Uterus (tissue), 4 donors: ENCODE results near the gene MICAL3. TPM values are rescaled to one million over a fixed set of nuclear protein-coding genes. Genes with fewer than 3 reads are reported as not detected.
A peak's percentile ranks its signal among the peaks of the same experiment; 100 is the strongest.
"Not testable (repeated sequence)": the region's sequence is repeated elsewhere in the genome, so short reads cannot be mapped to it uniquely, and the experiment has no call there.

ENCODE experiments used
- DNase-seq, 2 donors: peaks; one replicate each; pipeline ENCODE4 v3.0.0-alpha.2; 2019 to 2020
- H3K27ac ChIP-seq, 2 donors: fragments of 200-600 bp; sonication (generic); 1 replicate in 1 of 2; 2 replicates in 1 of 2; pipeline ENCODE4 v1.5.1; 2016 to 2018
- H3K27me3 ChIP-seq, 2 donors: fragments of 200-600 bp; sonication (generic); one replicate each; pipeline ENCODE4 v1.5.1; 2018 to 2019; ENCODE audit warnings: control low read depth in 1 of 2
- H3K36me3 ChIP-seq, 2 donors: fragments of 200-600 bp; sonication (generic); one replicate each; pipeline ENCODE4 v1.5.1; 2019; ENCODE audit warnings: control low read depth in 1 of 2
- H3K4me1 ChIP-seq, 2 donors: fragments of 200-600 bp; sonication (generic); one replicate each; pipeline ENCODE4 v1.5.1; 2018 to 2019; ENCODE audit warnings: control low read depth in 1 of 2
- H3K4me3 ChIP-seq, 2 donors: fragments of 200-600 bp; sonication (generic); 1 replicate in 1 of 2; 2 replicates in 1 of 2; pipeline ENCODE4 v1.5.1; 2018 to 2019; ENCODE audit warnings: mild to moderate bottlenecking in 1 of 2
- H3K9me3 ChIP-seq, 2 donors: fragments of 200-600 bp; sonication (generic); one replicate each; pipeline ENCODE4 v1.5.1; 2019; ENCODE audit warnings: control low read depth in 1 of 2
- CTCF ChIP-seq, 4 experiments: fragments of 200-600 bp in 2 of 4; fragments of 450-650 bp in 2 of 4; sonication (generic) in 2 of 4; IDR thresholded peaks; one replicate each; pipeline ENCODE4 v1.5.1; 2016 to 2019; ENCODE audit warnings: antibody characterized with exemption in 4 of 4, mild to moderate bottlenecking in 2 of 4, moderate library complexity in 1 of 4
- POLR2A ChIP-seq, 2 donors: fragments of 450-650 bp; IDR thresholded peaks; one replicate each; pipeline ENCODE4 v1.6.1; 2016; ENCODE audit warnings: antibody characterized with exemption in 2 of 2, mild to moderate bottlenecking in 1 of 2, moderate library complexity in 1 of 2
- intact Hi-C: fragments of 100-400 bp; cut with DNase I; formaldehyde crosslinking; loops from one replicate; pipeline ENCODE4 v1.15.1; 2023; ENCODE audit warnings: low total_unique reads
- total RNA-seq, 4 donors: library from RNA; depleted of rRNA in 3 of 4; stranded (reverse); fragments of >200 nt in 3 of 4; gene quantifications; one replicate each; pipeline versions ENCODE4 v1.1.0 to v1.2.4, GENCODE V29; 2014 to 2023
- donor health status: DM: yes; HTN: yes; CAD: no.

MICAL3 gene
- total RNA-seq, 4 donors from 2014 or later = 13.5 to 167 (median 47.2) TPM

- intact Hi-C loops = no loop called here
- no peak overlapping the region for H3K4me3 ChIP-seq
These were observed 38.8 kb downstream of the MICAL3 start for GRCh38 chr22:17985606-17986005.

GRCh38 chr22:17985071-17985470 lies 39.3 kb downstream of the MICAL3 start:
- H3K27ac ChIP-seq, H3K36me3 ChIP-seq, H3K4me1 ChIP-seq, H3K4me3 ChIP-seq, H3K27me3 ChIP-seq, H3K9me3 ChIP-seq, DNase-seq, intact Hi-C loops: not testable (repeated sequence)

More at GRCh38 chr22:17985606-17986005, 38.8 kb downstream of the MICAL3 start:
- Histone ChIP-seq H3K4me1 (peaks cover 0 to 3% of the 10 kb centered on the region in 2 donors), H3K36me3 (no peaks in the 10 kb centered on the region), H3K27ac (no peak overlapping the region), H3K27me3 (no peaks in the 10 kb centered on the region), H3K9me3 (no peaks in the 10 kb centered on the region)
- TF ChIP-seq CTCF (IDR thresholded peaks at IDR 0.05) (no peak), POLR2A (IDR thresholded peaks at IDR 0.05) (no peak)
- DNase-seq = no peak

- no peaks in the 10 kb centered on the region for H3K9me3 ChIP-seq
- no peak for TF ChIP-seq POLR2A (IDR thresholded peaks at IDR 0.05)
- TF ChIP-seq CTCF (IDR thresholded peaks at IDR 0.05) = no peak
- no peak for DNase-seq
- H3K27me3 ChIP-seq = no peaks in the 10 kb centered on the region
- no peaks in the 10 kb centered on the region for H3K36me3 ChIP-seq
- no peak overlapping the region for H3K4me3 ChIP-seq
- intact Hi-C loops = no loop called here
- no peak overlapping the region for H3K27ac ChIP-seq
- peaks cover 0 to 9% of the 10 kb centered on the region in 2 donors for H3K4me1 ChIP-seq
These were observed 40.2 kb downstream of the MICAL3 start for GRCh38 chr22:17984114-17984513.

GRCh38 chr22:17982572-17983141 lies 41.7 kb downstream of the MICAL3 start:
- no peak for DNase-seq
- H3K4me1 ChIP-seq = peaks cover 0 to 9% of the 10 kb centered on the region in 2 donors
- intact Hi-C loops = no loop called here

GRCh38 chr22:17981497-17981896 lies 42.9 kb downstream of the MICAL3 start:
- Histone ChIP-seq H3K27me3 (no peaks in the 10 kb centered on the region), H3K4me3 (no peak overlapping the region), H3K27ac (no peak overlapping the region), H3K36me3 (no peaks in the 10 kb centered on the region), H3K4me1 (peaks cover 0 to 9% of the 10 kb centered on the region in 2 donors), H3K9me3 (no peaks in the 10 kb centered on the region)
- intact Hi-C loops = no loop called here
- DNase-seq = no peak
- TF ChIP-seq POLR2A (IDR thresholded peaks at IDR 0.05) = no peak
- TF ChIP-seq CTCF (IDR thresholded peaks at IDR 0.05) = no peak

More at GRCh38 chr22:17982572-17983141, 41.7 kb downstream of the MICAL3 start:
- Histone ChIP-seq H3K4me3 (no peak overlapping the region), H3K27ac (no peak overlapping the region), H3K27me3 (no peaks in the 10 kb centered on the region), H3K9me3 (no peaks in the 10 kb centered on the region), H3K36me3 (no peaks in the 10 kb centered on the region)
- TF ChIP-seq CTCF (IDR thresholded peaks at IDR 0.05) = no peak
- no peak for TF ChIP-seq POLR2A (IDR thresholded peaks at IDR 0.05)

GRCh38 chr22:17980638-17981051 lies 43.7 kb downstream of the MICAL3 start:
- no peaks in the 10 kb centered on the region for H3K9me3 ChIP-seq
- H3K36me3 ChIP-seq = no peaks in the 10 kb centered on the region
- no peak overlapping the region for H3K4me3 ChIP-seq
- TF ChIP-seq CTCF (IDR thresholded peaks at IDR 0.05) (no peak), POLR2A (IDR thresholded peaks at IDR 0.05) (no peak)
- peaks cover 0 to 9% of the 10 kb centered on the region in 2 donors for H3K4me1 ChIP-seq
- intact Hi-C loops = no loop called here
- peak overlapping the region in 1 of 2 donors; percentile 37 for H3K27ac ChIP-seq
- H3K27me3 ChIP-seq = no peaks in the 10 kb centered on the region
- no peak for DNase-seq
